ENCODE results near the gene NFKBIE.
"Not testable (repeated sequence)": the region's sequence is repeated elsewhere in the genome, so short reads cannot be mapped to it uniquely, and the experiment has no call there.

Gene NFKBIE
- long read RNA-seq, transcript NFKBIE-201 (6 exons, 2,581 nt): major isoform, 6 of 7 reads
- long read RNA-seq, partial matches to known transcripts: 1 of 7 reads
- long read RNA-seq, other reads (novel, unspliced or antisense): 0 of 7 reads

- Histone ChIP-seq H3K27ac (replicated peaks) (peak within 1 kb of the TSS; percentile 72), H3K27me3 (ENCODE audit: insufficient read depth, poor library complexity, severe bottlenecking) (peaks cover 8% of the 10 kb centered on the region), H3K4me3 (replicated peaks; ENCODE audit: insufficient read depth, low read length) (peak within 1 kb of the TSS; percentile 71)
- TF ChIP-seq POLR2AphosphoS5 (IDR thresholded peaks at IDR 0.05; ENCODE audit: low read depth): no peak
- no peak for TF ChIP-seq GABPA (IDR thresholded peaks at IDR 0.05; ENCODE audit: low read depth)
- TF ChIP-seq SPI1 (IDR thresholded peaks at IDR 0.05; ENCODE audit: borderline replicate concordance, low read depth): no peak
- no peak for TF ChIP-seq CTCF (IDR thresholded peaks at IDR 0.05; ENCODE audit: insufficient read depth, low read length)
- TF ChIP-seq REST (IDR thresholded peaks at IDR 0.05; ENCODE audit: insufficient replicate concordance, low read depth): no peak
- DNase-seq (ENCODE audit: low read depth in 1 of 2, low spot score in 1 of 2): peak in 1 of 2 experiments; percentile 82
Measured at GRCh38 chr6:44265007-44265721, at the start of gene NFKBIE. TSS of gene NFKBIE (minus strand) at chr6:44265551. CDS start at chr6:44265346, 205 bp downstream.

- not testable (repeated sequence) for H3K27me3 ChIP-seq (ENCODE audit: insufficient read depth, poor library complexity, severe bottlenecking); DNase-seq (ENCODE audit: low read depth in 1 of 2, low spot score in 1 of 2); H3K27ac ChIP-seq (replicated peaks)
Measured at GRCh38 chr6:44314657-44315056, 49.3 kb upstream of the NFKBIE start.

GRCh38 chr6:44312901-44313788, 47.8 kb upstream of the NFKBIE start, which contains the start of gene AARS2:
TSS of gene AARS2 (minus strand) at chr6:44313347. CDS start at chr6:44313323, 24 bp downstream.
- H3K4me3 ChIP-seq (replicated peaks; ENCODE audit: insufficient read depth, low read length): peak within 1 kb of the TSS; percentile 83
- DNase-seq (ENCODE audit: low read depth in 1 of 2, low spot score in 1 of 2): peak; percentile 81 to 89
- H3K27ac ChIP-seq (replicated peaks): peak within 1 kb of the TSS; percentile 89
- H3K27me3 ChIP-seq (ENCODE audit: insufficient read depth, poor library complexity, severe bottlenecking): no peaks in the 10 kb centered on the region
- TF ChIP-seq REST (IDR thresholded peaks at IDR 0.05; ENCODE audit: insufficient replicate concordance, low read depth) (peak; percentile 74), POLR2AphosphoS5 (IDR thresholded peaks at IDR 0.05; ENCODE audit: low read depth) (peak; percentile 93), SPI1 (IDR thresholded peaks at IDR 0.05; ENCODE audit: borderline replicate concordance, low read depth) (peak; percentile 8; the same call in 1 of the 2 replicates), CTCF (IDR thresholded peaks at IDR 0.05; ENCODE audit: insufficient read depth, low read length) (peak; percentile 99), GABPA (IDR thresholded peaks at IDR 0.05; ENCODE audit: low read depth) (no peak)

More at GRCh38 chr6:44314657-44315056, 49.3 kb upstream of the NFKBIE start:
- H3K4me3 ChIP-seq (replicated peaks; ENCODE audit: insufficient read depth, low read length): not testable (repeated sequence)

- no peak overlapping the region for H3K4me3 ChIP-seq (replicated peaks; ENCODE audit: insufficient read depth, low read length)
- H3K27me3 ChIP-seq (ENCODE audit: insufficient read depth, poor library complexity, severe bottlenecking): no peaks in the 10 kb centered on the region
- no peak overlapping the region for H3K27ac ChIP-seq (replicated peaks)
- DNase-seq (ENCODE audit: low read depth in 1 of 2, low spot score in 1 of 2): no peak
- TF ChIP-seq GABPA (IDR thresholded peaks at IDR 0.05; ENCODE audit: low read depth): no peak
- TF ChIP-seq SPI1 (IDR thresholded peaks at IDR 0.05; ENCODE audit: borderline replicate concordance, low read depth): no peak
- no peak for TF ChIP-seq REST (IDR thresholded peaks at IDR 0.05; ENCODE audit: insufficient replicate concordance, low read depth)
- no peak for TF ChIP-seq CTCF (IDR thresholded peaks at IDR 0.05; ENCODE audit: insufficient read depth, low read length)
- no peak for TF ChIP-seq POLR2AphosphoS5 (IDR thresholded peaks at IDR 0.05; ENCODE audit: low read depth)
Measured at GRCh38 chr6:44311767-44312166, 46.4 kb upstream of the NFKBIE start.

Data from HL-60 (cell line).